ENCODE results near the gene GALNT2. TPM values are rescaled to one million over a fixed set of nuclear protein-coding genes. Genes with fewer than 3 reads are reported as not detected.

Gene GALNT2
- total and polyA plus RNA-seq, 7 donors = 8.4 to 43.8 (median 37.1) TPM

DNA sequence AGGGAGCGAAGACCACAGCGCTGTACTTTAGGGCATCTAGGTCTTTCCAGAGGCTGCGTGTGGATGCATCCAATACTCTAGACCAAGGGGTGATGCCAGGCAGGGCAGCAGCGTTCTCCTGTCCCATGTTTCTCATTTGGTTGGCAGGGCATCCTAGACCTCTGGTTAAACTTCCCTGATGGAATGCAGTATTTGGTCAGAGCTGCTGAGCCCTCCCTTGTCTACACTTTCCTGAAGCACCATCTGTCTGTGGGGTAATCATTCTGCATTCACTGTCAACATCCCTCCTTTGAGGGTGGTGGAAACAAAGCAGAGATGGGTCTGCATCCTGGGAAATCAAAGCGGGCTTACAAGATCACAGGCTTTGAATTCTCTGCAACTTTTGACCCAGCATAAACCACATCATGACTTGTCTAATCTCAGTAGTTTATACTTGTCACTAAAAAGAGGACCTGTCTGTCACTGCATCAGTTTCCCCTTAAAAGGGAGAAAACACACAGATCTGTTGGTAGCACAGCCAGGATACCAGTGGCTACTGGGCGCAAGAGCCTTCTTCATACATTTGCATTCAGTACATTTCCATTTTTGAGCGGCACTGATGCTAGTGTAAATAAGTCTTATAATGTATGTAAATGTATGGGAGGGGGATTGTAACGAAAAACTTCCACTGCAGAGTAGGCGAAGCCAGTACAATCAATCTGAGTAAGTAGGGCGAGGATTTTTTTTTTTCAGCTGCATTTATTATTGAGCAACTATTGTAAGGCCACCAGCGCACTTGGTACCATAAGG is 106.3 kb downstream of the GALNT2 start:
- peaks cover 0 to under 1% (median 0%) of the 10 kb centered on the region in 4 donors for H3K36me3 ChIP-seq
- peak; percentile 10 for DNase-seq
- intact Hi-C loops (cut with DNase I) = no loop called here
- H3K4me3 ChIP-seq = no peak overlapping the region
- WGBS, 2 donors = 96 to 97% methylated on average over 11 of the region's 11 CpGs
- H3K27me3 ChIP-seq = no peaks in the 10 kb centered on the region
- no peak overlapping the region for H3K27ac ChIP-seq
- H3K4me1 ChIP-seq = peaks cover 0 to 25% (median 19%) of the 10 kb centered on the region in 4 donors
- TF ChIP-seq, protein P1, sequence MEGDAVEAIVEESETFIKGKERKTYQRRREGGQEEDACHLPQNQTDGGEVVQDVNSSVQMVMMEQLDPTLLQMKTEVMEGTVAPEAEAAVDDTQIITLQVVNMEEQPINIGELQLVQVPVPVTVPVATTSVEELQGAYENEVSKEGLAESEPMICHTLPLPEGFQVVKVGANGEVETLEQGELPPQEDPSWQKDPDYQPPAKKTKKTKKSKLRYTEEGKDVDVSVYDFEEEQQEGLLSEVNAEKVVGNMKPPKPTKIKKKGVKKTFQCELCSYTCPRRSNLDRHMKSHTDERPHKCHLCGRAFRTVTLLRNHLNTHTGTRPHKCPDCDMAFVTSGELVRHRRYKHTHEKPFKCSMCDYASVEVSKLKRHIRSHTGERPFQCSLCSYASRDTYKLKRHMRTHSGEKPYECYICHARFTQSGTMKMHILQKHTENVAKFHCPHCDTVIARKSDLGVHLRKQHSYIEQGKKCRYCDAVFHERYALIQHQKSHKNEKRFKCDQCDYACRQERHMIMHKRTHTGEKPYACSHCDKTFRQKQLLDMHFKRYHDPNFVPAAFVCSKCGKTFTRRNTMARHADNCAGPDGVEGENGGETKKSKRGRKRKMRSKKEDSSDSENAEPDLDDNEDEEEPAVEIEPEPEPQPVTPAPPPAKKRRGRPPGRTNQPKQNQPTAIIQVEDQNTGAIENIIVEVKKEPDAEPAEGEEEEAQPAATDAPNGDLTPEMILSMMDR (IDR thresholded peaks at IDR 0.05) = no peak
- TF ChIP-seq EP300 (IDR thresholded peaks at IDR 0.05) (no peak), POLR2A (IDR thresholded peaks at IDR 0.05) (no peak), POLR2AphosphoS5 (IDR thresholded peaks at IDR 0.05) (no peak)
- H3K9me3 ChIP-seq = no peaks in the 10 kb centered on the region

DNA sequence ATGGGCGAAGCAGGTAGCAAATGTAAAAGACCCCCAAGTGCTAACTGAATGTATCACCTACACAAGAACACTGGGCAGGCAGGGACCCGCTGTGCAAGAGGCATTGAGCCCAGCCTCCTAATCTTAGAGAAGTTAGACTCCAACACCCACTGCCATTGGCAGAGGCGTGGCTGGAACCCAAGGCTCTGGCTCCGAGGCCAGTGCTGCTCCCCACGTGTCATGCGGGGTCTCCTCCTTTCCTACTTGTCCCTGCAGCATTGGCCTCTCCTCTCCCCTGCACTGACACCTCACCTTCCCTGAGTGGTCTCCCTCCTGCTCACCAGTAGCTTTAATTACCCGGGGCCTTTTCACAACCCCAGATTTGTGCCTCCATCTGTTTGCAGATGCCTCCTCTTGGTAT is 107.0 kb downstream of the GALNT2 start:
- Histone ChIP-seq H3K27ac (no peak overlapping the region), H3K9me3 (no peaks in the 10 kb centered on the region), H3K27me3 (no peaks in the 10 kb centered on the region), H3K4me3 (no peak overlapping the region), H3K36me3 (peaks cover 0 to 5% (median 0%) of the 10 kb centered on the region in 4 donors), H3K4me1 (peaks cover 0 to 25% (median 19%) of the 10 kb centered on the region in 4 donors)
- intact Hi-C loops (cut with DNase I) = no loop called here
- peak; percentile 40 for DNase-seq
- WGBS, 2 donors = 96 to 97% methylated on average over 7 of the region's 7 CpGs
- no peak for TF ChIP-seq EP300 (IDR thresholded peaks at IDR 0.05)
- TF ChIP-seq POLR2A (IDR thresholded peaks at IDR 0.05) = no peak
- TF ChIP-seq POLR2AphosphoS5 (IDR thresholded peaks at IDR 0.05) = no peak
- TF ChIP-seq, protein P1 (IDR thresholded peaks at IDR 0.05) = no peak

DNA sequence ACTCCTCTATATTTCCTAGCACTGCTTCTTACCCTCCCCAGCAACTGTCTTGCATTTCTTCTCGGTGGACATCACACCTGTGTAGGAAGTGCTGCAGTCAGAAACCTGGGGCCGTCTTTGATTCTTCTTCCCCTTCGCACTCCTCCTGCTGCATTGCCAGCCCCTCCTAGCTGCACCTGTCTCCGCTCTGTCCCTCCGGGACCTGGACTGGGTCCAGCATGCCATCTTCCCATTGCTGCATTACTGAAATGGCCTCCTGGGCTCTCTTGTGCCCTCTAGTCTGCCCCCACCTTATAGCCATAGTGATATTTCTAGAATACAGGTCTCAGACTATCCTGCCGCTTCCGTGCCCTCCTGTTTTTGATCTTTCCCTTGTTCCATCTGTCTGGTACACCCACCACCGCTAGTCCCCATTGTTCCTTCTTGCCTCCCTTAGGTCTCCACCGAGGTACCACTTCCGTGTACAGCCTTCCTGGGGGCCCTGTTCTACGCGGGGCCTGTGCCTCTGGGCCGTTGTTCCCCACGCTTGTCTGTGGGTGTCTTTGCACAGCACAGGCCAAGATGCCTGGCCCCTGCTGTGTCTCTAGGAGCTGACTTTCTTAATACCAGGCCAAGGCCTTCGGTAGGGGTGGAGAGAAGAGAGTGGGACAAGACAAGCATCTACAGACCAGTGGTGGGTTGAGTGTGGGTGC is 107.6 kb downstream of the GALNT2 start:
- TF ChIP-seq EP300 (IDR thresholded peaks at IDR 0.05) (no peak), POLR2AphosphoS5 (IDR thresholded peaks at IDR 0.05) (no peak), POLR2A (IDR thresholded peaks at IDR 0.05) (no peak)
- TF ChIP-seq, protein P1 (IDR thresholded peaks at IDR 0.05) = no peak
- no peak overlapping the region for H3K4me3 ChIP-seq
- H3K36me3 ChIP-seq = peaks cover 0 to 11% (median 0%) of the 10 kb centered on the region in 4 donors
- intact Hi-C loops (cut with DNase I) = no loop called here
- H3K27ac ChIP-seq = no peak overlapping the region
- H3K27me3 ChIP-seq = no peaks in the 10 kb centered on the region
- 88 to 92% methylated on average over 15 of the region's 15 CpGs for WGBS, 2 donors
- DNase-seq = no peak
- H3K9me3 ChIP-seq = no peaks in the 10 kb centered on the region
- H3K4me1 ChIP-seq = peaks cover 0 to 25% (median 19%) of the 10 kb centered on the region in 4 donors

- DNase-seq = no peak
- H3K27ac ChIP-seq = no peak overlapping the region
Observed at GRCh38 chr1:230175163-230175747, 108.2 kb downstream of the GALNT2 start.

More at GRCh38 chr1:230175163-230175747, 108.2 kb downstream of the GALNT2 start:
- Histone ChIP-seq H3K27me3 (no peaks in the 10 kb centered on the region), H3K36me3 (peaks cover 0 to 12% (median 0%) of the 10 kb centered on the region in 4 donors), H3K4me3 (no peak overlapping the region), H3K9me3 (no peaks in the 10 kb centered on the region), H3K4me1 (peaks cover 0 to 25% (median 16%) of the 10 kb centered on the region in 4 donors)
- 18 to 45% methylated on average over 4 of the region's 4 CpGs for WGBS, 2 donors
- intact Hi-C loops (cut with DNase I) = no loop called here
- TF ChIP-seq EP300 (IDR thresholded peaks at IDR 0.05) (no peak), POLR2AphosphoS5 (IDR thresholded peaks at IDR 0.05) (no peak), POLR2A (IDR thresholded peaks at IDR 0.05) (no peak)
- TF ChIP-seq, protein P1 (IDR thresholded peaks at IDR 0.05) = no peak
